NCI-H524 treated with DMSO at 0.1 percent for 48 hours (cell line): ENCODE measurements around the gene DGCR6L.
"Not testable (repeated sequence)": the region's sequence is repeated elsewhere in the genome, so short reads cannot be mapped to it uniquely, and the experiment has no call there.

ENCODE experiments used
- DNase-seq: peaks from one replicate; lab custom pipeline; 2025; lab: John Stamatoyannopoulos, UW

The DGCR6L gene

DNA sequence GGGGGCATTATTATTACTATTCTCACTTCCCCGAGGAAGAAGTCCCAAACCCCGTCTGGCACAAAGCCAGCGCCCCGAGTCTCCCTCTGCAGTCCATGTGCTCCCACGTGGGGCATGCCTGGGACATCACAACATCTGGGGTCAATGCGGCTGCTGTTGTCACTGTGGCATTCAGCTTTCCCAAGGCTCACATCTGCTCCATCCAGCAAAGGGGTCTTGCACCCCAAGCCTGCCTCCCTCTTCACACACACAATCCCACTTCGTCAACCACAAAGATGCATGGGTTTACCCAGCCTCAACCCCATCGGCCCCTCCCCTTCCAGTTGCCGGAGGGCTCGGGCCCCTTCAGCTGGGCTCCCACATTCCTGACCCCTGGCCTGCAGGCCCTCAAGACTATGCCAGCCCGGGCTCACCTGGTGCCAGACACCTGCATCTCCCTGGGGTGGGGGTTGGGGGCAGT, 28.2 kb downstream of the DGCR6L start:
- DNase-seq = no peak

DNA sequence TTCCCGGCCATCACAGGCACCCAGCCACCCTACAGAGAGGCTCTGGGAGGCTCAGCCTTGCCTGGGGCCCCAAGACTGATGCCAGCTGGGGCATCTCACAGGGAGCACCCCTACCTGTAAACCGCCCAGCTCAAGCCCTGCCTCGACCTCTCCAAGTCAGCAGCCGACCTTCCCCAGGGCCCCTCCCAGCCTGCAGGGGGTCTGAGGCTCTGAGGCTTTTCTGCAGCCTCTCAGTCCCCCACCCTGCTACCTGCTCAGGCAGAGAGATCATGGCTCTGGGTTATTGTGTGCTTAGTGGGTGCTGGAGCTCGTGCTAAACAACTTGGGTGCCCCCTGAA, 28.6 kb downstream of the DGCR6L start:
- DNase-seq = no peak

DNA sequence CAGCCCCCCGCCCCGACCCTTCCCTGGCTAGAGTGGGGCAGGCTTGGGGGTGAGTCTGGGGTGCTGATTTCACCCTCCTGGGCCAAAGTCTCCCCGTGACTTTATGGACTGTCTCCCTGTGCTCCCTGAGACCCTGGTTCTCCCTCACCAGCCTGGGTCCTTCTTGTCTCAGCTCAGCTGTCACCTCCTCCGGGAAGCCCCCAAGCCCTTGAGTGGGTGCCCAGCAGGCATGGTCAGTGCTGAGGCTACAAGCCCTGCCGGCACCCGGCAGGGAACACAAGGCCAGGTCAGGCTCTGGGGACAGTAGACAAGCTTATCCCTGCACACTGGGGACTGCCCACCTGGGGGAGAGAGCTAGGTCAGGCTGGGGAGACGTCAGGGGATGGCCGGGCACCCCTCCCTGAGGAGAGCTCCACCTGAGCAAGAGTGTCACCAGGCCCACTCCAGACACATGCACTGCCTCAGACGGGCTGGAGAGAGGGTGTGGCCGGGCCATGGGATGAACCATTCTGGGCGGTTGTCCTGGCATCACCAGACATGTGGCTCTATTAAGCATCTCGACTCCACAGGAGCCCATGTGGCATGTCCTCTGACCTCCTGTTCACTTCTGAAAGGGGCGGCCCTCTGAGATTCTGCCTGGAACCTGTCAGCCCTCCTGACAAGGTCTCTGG, 29.1 kb downstream of the DGCR6L start:
- DNase-seq = no peak

DNA sequence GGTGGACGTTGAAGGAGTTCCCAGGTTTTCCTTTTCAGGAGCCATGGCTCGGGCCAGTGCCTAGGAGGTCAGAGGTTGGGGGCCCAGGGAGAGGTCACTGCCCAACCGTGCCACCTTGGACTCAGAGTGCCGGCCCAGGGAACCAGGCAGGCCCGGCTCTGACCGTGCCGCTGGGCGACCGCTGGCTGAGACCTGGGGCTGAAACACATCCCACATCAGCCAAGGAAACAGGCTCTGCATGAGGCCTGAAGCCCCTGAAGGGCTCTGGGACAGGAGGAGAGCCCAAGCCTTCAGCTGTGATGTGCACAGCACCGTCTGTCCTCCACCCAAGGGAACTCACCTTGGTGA, 29.8 kb downstream of the DGCR6L start:
- DNase-seq = no peak

DNA sequence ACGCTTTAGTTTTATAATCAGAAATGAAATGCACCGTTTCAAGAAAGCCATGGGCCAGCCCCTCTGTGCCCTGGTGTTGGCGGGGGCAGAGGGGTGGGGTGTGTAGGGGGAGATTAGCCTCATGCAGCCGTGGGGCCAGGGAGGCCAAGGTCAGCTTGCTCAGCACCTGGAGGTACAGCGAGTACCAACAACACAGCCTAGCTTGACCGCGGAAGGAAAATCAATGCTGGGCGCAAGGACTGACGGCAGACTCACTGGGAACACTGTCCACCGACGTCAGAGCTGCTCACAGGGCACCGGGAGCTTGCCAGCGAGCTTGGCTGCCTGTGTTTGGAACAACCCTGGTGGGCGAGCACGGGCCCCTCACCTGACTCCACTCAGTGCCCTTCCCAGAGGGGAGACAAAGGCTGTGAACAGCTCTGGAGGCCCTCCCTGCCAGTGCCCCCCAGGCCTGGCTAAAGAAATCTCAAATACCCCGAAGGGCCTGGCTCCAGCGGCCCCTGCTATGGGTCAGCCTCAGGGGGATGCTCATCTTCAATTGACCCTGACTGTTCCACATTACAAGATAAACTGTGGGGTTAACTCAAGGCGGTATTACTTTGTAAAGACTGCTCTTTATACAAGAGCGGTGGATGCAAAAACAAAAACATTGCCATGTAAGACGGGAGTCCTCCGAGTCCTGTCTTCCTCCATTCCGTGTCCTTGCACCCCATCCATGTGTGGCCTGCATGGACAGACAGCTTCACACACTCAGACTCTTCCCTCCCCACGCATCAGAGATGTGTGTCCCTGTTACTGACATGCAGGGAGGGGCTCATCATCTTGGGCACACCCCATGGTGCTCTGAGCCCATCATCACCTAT, 30.4 kb downstream of the DGCR6L start:
- not testable (repeated sequence) for DNase-seq

DNA sequence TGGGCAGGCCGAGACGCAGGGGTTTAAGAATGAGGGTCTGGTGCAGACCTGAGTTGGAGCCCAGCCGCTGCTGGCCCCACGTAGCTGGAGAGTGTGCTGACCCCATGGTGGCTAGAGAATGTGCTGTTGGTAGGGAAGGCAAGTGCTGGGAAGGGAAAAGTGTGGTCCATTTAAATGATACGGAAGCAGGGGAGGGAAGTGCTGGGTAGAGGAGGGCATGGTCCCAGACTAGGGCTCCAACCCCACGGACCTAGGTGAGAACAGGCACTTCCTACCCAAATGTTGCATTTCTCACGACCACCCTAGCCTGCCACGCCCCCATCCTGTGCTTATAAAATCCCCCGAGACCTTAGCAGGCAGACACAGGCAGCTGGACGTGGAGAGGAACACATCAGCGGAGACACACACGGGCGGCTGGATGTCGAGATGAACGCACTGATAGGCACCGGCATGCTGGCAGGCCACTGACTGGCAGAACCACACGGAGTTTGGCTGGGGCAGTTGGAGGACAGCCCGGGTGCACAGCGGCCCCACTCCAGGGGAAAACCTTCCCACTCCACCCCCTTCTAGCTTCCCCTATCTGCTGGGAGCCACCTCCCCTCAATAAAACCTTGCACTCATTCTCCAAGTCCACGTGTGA, 33.0 kb downstream of the DGCR6L start:
- DNase-seq = not testable (repeated sequence)

DNA sequence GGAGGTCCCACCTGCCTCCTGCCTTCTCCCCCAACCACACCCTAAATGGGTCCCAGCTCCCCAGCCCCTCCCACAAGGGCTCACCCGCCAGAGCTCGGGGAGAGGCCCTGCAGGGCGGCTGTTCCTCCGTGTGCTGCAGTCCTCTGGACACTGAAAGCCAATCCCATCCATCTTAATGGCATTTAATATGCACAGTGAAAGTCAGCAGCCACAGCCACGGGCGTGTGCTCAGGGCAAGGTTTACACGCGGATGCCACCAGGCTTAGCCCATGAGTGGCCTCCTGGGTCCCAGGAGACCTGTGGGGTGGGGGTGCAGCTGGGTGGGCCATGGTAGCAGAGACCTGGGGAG, 33.6 kb downstream of the DGCR6L start:
- DNase-seq = not testable (repeated sequence)

DNA sequence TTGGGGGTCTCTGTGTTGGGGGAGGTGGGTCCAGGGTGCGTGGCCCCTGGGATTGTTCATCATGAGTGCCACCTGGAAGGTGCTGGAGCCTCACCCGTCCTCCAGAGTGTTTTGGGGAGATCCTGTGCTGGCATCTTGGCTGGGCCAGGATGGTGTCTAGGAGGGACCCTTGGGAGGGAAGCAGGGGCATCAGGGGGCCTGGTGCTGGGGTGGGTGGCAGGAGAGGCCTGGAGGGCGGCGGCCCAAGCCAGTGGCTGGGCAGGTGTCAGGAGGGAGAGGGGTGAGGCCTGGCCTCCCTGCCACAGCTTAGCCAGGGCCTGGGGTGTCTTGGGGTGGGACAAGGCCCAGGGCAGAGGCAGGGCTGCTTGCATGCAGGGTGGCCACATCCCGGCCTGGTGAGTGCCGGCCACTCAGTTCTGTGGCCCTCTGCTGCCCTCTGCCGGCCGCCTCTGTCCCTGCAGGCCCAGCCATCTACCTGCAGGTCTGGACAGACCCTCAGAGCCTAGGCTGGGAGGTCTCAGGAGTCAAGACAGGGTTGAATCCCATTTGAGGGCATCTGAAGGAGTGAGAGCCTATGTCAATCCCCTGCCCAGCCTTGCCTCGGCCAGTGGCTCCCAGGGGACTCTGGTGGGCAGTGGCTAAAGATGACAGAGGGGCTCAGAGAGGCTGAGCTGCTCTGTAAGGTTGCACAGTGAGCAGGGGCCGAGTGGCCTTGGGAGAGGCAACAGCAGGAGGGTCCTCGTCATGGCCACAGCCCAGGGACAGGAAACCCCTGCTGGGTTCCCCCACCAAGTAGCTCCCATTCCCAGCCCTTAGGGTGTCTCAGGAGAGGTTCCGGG, 34.2 kb downstream of the DGCR6L start:
- not testable (repeated sequence) for DNase-seq

DNA sequence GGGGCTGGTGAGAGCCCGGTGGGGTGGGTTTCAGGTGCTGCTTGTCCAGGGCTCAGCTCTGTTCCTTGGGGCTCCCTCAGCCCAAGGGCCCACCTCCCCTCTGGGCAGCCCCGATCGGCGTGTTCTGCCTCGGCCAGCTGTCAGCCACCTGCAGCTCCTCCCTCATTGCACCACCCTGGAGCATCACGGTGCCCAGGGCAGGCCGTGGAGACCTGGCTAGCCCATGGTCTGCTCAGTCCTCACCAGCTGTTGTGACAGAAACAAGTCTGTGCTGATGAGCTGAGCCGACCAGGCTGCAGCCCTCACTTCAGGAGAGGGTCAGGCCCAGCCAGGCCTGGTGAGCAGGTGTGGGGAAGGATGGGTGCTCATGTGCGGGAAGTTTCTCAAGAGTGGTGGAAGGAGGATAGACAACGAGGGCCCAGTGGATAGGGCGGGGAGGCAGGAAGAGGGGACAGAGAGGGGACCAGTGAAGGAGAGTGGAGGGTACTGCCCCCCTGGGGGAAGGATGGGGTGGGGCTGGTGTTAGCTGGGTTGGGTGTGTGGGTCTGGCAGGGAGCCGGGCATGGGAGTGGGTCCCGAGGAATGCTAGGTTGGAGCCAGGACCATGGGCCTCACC, 35.3 kb downstream of the DGCR6L start:
- no peak for DNase-seq

DNA sequence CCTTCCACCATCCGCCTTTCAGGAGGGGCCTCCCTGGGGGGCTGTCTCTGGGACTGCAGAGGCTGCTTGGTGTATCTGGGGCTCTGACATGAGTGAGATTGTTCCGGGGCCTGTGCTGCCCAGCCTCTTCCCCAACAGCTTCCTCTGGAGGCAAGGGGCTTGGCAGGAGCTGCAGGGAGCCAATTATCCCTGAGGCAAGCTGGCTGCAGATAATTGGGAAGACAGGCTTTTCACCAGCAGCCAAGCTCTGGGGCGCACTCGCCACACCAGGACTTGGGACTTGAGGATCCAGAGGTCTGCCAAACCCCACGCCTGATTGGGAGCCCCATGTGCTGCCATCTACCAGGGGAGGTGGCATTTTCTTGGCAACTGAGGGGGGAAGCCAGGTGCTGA, 36.2 kb downstream of the DGCR6L start:
- DNase-seq = no peak

DNA sequence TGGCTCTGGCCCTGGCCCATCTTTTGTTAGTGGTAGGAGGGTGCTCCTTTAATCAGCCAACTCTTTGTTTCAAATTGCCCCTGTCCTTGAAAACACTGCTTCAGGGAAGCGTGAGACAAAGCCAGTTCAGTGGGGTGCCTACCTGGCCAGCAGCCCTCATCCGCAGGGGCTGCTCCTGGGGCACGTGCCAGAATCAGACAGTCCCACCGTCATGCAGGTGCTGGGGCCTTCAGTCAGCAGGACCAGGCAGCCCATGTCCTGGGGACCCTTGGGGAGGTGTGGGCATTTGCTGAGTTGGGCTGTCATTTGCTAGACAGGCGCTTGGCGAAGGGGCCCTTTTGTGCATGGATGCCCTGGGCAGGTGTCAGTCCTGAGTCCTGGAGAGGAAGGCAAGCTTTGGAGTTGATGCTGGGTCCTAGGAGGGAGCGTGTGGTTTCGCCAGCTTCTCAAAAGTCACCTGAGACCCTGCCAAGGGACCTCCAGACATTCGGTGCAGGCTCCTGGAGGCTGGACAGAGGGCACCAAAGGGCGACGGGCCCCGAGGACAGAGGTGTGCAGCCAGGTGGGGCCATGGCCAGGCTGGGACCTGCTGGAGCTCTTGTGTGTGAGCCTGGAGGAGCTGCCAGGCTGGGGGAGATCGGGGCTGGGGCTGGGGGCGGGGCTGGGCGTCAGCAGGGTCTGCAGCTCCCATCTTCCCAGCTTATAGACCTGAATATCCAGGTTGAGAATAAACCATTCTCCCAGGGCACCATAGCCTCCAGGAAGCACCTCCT, 36.8 kb downstream of the DGCR6L start:
- DNase-seq = no peak

DNA sequence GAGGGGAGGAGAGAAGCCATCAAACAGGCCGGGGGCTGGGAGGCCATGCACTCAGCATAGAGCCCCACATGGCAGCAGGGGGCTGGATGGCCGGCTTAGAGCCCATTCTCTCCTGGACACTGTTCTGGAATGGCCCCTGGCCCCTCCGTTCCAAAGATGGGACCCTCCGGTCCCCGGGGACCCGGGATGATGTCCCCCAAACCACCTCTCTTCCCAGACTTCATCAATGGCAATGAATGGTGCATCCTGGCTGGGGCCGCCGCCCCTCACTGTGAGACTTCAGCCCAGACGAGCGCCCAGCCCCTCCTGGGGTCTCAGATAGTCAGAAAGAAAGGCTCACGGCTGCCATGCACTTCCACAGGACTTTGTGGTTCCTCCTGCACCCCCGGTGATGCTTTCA, 38.0 kb downstream of the DGCR6L start:
- no peak for DNase-seq

DNA sequence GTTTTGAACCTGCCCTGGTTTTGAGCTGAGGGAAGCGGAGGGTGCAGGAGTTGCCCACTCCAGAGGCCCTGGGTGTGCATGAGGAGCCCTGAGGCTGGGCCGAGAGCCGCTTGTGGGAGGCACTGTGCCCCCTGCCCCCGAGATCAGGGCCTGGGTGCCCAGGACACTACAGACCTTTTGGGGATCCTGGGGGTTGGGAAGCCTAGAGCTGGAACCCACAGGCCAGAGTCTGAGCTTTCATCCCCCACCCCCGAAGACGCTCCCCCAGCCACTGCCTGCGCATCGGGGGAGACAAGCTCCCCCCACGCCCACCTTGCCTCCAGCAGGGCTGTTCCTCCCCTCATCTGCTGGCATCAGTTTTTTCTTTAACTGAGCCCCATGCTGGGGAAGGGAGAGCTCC, 38.4 kb downstream of the DGCR6L start:
- DNase-seq = not testable (repeated sequence)

DNA sequence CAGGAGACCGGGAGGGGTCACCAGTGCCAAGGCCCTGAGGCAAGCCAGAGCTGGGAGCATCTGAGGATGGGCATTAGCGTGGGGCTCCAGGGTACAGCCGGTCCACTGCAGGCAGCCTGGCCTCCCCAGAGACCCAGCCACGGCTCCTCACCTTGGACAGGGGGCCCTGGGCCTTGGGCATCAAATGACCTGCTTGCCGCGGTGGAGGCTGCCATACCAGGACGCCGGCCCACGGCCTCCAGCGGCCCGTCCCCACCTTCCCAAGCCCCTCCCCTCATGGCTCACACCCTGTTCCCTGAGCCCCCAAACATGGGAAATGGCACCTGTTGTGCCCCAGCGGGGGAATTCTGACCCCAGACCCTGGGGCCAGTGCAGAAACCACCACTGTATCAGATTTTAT, 39.0 kb downstream of the DGCR6L start:
- no peak for DNase-seq

DNA sequence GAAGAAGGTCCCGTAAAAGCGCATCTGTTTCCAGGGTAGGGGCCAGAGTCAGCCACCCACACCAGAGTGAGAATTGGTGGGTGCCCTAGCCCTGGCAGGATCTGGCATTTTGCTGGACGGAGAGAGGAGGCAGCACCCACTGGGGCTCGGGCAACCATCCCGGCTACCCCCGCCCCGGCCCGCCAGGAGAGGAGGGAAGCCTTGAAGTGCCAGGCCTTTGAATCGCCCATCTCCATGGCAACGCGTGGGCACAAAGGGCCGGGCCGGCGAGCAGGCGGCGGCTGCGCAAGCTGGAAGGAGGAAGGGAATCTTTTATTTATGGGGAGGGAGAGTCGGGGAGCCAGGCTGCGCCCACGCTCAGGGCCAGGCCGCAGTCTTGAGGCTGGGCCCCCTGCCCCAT, 39.7 kb downstream of the DGCR6L start:
- DNase-seq = not testable (repeated sequence)

DNA sequence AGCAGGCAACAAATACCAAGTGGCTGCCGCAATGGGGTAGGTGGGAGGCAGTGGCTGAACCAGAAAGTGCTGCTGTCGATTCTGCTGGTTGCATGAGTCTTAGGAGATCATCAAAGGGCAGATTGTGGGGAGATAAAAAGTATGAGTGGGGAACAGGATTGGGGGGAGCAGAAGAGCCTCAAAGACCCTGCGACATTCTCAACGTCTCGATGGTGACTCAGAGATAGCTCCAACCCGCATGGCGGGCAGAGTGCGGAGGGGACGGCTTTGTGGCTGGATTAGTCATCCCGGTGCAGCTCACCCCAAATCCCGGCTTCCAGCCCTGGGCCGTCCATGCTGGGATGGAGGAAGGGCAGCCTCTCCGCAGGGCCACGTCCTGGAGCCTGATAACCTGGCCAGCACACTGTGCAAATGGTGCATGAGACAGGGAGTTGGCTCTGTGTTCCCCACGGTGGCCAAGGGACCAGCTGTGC, 40.2 kb downstream of the DGCR6L start:
- no peak for DNase-seq

DNA sequence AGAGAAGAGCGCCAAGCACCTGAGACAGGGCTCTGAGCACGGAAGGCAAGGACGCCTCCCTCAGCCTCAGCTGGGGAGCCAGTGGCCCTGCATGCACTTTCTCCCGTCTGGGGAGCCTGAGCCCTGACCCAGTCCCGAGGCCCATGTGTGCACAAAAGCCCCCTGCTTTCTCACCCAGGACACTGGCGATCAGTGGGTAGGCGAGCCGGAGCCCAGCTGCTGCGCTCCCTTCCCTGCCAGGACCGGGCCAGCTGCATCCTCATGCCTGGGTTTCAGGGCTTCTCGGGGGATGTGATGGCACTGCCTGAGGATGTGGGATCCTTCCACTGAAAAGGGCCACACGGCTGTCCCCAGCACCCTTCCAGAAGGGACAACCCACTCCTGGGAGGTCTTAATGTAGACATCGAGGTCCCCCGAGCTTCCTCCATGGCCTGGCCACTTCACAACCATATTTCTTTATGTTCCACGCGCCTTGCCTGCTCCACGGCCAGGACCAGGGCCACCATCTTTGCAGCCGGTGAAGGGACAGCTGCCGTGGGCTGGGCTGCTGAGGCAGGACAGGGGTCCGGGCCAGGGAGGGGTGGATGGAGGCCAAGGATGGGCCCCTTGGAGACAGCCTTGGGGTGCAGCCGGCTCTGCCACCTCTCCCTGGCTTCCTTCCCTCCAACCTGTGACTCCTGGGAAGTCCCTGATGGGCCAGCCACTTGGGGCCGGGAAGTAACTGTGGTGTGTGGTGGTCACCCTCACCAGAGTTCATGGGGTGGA, 41.0 kb downstream of the DGCR6L start:
- not testable (repeated sequence) for DNase-seq

DNA sequence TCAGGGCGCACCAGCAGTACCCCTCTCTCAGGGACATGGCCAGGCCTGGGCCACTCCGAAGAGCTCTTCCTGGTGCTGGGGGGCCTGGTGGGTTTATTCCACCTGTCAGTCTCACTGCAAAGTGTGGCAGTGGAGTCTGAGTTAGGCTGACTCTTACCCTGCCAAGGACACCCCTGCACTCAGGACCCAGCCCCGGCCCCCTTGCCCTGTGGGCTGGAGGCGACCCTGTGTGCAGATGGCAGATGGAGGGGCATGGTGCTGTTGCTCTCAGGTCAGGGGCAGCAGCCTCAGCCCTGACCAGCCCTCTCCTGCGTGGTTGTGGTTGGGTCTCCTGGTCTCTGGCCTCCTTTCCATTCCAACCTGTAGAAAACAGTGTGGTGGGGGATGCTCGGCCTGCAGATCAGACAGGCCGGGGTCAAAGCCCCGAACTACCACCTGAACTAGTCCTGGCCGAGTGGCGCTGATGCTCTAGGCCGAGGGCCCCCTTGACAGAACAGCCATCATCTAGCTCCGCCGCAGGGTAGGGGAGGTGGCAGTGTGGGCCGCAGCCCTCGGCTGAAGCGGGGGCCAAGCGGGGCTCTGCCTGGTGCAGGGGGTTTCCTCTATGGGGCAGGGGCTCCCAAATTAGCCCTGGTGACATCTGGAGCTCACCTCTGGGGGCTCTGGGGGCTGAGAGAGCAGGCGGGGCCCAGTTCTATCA, 41.8 kb downstream of the DGCR6L start:
- not testable (repeated sequence) for DNase-seq

DNA sequence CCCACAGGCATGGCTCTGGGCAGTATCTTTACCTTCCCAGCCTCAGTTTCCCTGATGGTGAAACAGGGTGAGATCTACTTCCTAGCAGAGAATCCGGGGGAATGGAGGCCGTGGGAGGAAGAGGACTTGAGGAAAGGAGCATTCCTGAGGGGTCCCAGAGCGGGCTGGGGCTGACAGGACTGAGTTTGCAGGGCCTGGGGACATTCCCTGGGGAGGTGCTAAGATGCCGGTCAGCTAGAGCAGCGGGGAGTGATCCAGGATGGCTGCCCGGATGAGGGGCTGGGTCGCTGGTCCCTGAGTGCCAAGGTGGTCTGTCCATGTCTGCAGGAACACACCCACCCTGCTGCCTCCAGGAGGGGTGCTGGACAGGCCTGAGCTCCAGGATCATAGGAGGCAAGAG, 43.4 kb downstream of the DGCR6L start:
- no peak for DNase-seq

DNA sequence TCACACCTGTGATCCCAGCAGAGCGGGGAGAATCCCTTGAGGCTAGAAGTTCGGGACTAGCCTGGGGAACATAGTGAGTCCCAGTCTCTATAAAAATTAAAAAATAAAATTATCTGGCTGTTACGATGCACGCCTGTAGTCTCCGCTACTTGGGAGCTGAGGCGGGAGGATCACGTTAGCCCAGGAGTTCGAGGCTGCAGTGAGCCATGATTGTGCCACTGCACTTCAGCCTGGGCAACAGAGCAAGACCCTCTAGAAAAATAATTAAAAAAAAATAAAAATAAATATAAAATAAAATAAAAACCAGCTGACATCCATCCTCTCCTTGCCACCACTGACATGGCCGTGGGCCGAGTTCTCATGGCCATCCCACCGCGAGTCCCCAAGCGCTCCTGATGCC, 44.0 kb downstream of the DGCR6L start:
- no peak for DNase-seq
